Upper lobe of right lung (tissue), 1 donor: ENCODE results near the gene UBR3. TPM values are rescaled to one million over a fixed set of nuclear protein-coding genes. Genes with fewer than 3 reads are reported as not detected.

Experiments
- ATAC-seq: fragments of 200-7000 bp; cut with Tn5 transposase; one replicate; pipeline ENCODE4 v1.9.1; 2020; ENCODE audit warnings: mild to moderate bottlenecking, moderate library complexity
- DNase-seq: peaks from one replicate; pipeline ENCODE4 v3.0.0-alpha.2; 2020
- H3K27ac ChIP-seq: fragments of 200-600 bp; one replicate; pipeline ENCODE4 v1.8.0; 2022
- H3K27me3 ChIP-seq: fragments of 200-600 bp; one replicate; pipeline ENCODE4 v1.8.0; 2022; ENCODE audit warnings: mild to moderate bottlenecking
- H3K36me3 ChIP-seq: fragments of 200-600 bp; one replicate; pipeline ENCODE4 v1.8.0; 2022
- H3K4me1 ChIP-seq: fragments of 200-600 bp; one replicate; pipeline ENCODE4 v1.8.0; 2022
- H3K4me3 ChIP-seq: fragments of 200-600 bp; one replicate; pipeline ENCODE4 v1.8.0; 2022; ENCODE audit warnings: mild to moderate bottlenecking
- H3K9me3 ChIP-seq: fragments of 200-600 bp; one replicate; pipeline ENCODE4 v1.8.0; 2022
- intact Hi-C: fragments of 100-400 bp; cut with DNase I; formaldehyde crosslinking; loops from one replicate; pipeline ENCODE4 v1.11.0; 2022
- total RNA-seq: library from RNA; stranded (reverse); fragmentation: NEBNext Ultra II Directional; extraction: Animal tissue kit (Norgen Biotek cat#: 25700); gene quantifications from one replicate; pipeline ENCODE4 v1.2.1, GENCODE V29; 2021
- TF ChIP-seq, protein P1 (sequence below): fragments of 200-600 bp; IDR thresholded peaks from one replicate; pipeline ENCODE4 v1.8.0; 2022; ENCODE audit warnings: antibody characterized with exemption
- donor health status: DM: no; HTN: yes; CAD: no; lungs with severe emphysema.

The UBR3 gene
- total RNA-seq, 1 donor from 2014 or later, result 42.8 TPM

DNA sequence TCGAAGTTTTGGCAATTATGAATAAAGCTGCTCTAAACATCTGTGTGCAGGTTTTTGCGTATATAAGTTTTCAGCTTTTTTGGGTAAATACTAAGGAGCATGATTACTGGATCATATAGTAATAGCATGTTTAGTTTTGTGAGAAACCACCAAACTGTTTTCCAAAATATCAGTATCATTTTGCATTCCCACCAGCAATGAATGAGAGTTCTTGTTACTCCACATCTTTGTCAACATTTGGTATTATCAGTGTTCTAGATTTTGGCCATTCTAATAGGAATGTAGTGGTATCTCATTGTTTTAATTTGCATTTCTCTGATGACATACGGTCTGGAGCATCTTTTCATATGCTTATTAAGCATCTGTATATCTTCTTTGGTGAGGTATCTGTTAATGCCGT lies 207.3 kb downstream of the UBR3 start:
- H3K9me3 ChIP-seq, result no peaks in the 10 kb centered on the region
- H3K4me3 ChIP-seq, result no peak overlapping the region
- H3K4me1 ChIP-seq, result no peaks in the 10 kb centered on the region
- peaks cover 5% of the 10 kb centered on the region for H3K36me3 ChIP-seq
- intact Hi-C loops, result no loop called here
- TF ChIP-seq, protein P1, sequence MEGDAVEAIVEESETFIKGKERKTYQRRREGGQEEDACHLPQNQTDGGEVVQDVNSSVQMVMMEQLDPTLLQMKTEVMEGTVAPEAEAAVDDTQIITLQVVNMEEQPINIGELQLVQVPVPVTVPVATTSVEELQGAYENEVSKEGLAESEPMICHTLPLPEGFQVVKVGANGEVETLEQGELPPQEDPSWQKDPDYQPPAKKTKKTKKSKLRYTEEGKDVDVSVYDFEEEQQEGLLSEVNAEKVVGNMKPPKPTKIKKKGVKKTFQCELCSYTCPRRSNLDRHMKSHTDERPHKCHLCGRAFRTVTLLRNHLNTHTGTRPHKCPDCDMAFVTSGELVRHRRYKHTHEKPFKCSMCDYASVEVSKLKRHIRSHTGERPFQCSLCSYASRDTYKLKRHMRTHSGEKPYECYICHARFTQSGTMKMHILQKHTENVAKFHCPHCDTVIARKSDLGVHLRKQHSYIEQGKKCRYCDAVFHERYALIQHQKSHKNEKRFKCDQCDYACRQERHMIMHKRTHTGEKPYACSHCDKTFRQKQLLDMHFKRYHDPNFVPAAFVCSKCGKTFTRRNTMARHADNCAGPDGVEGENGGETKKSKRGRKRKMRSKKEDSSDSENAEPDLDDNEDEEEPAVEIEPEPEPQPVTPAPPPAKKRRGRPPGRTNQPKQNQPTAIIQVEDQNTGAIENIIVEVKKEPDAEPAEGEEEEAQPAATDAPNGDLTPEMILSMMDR, result no peak
- ATAC-seq, result no peak
- H3K27ac ChIP-seq, result no peak overlapping the region
- DNase-seq, result no peak
- no peaks in the 10 kb centered on the region for H3K27me3 ChIP-seq

- ATAC-seq, result no peak
- no peaks in the 10 kb centered on the region for H3K4me1 ChIP-seq
- peaks cover 20% of the 10 kb centered on the region for H3K36me3 ChIP-seq
- intact Hi-C loops, result no loop called here
- H3K27ac ChIP-seq, result no peak overlapping the region
- TF ChIP-seq, protein P1, result no peak
- H3K27me3 ChIP-seq, result no peaks in the 10 kb centered on the region
- no peaks in the 10 kb centered on the region for H3K9me3 ChIP-seq
- no peak overlapping the region for H3K4me3 ChIP-seq
- no peak for DNase-seq
Measured at GRCh38 chr2:170038734-170039133, 211.5 kb downstream of the UBR3 start.

- ATAC-seq (no peak), DNase-seq (no peak)
- no peaks in the 10 kb centered on the region for H3K27me3 ChIP-seq
- TF ChIP-seq, protein P1, result no peak
- peaks cover 20% of the 10 kb centered on the region for H3K36me3 ChIP-seq
- no peak overlapping the region for H3K4me3 ChIP-seq
- no peaks in the 10 kb centered on the region for H3K9me3 ChIP-seq
- H3K4me1 ChIP-seq, result no peaks in the 10 kb centered on the region
- intact Hi-C loops, result no loop called here
- no peak overlapping the region for H3K27ac ChIP-seq
Measured at GRCh38 chr2:170039401-170040172, 212.3 kb downstream of the UBR3 start.

GRCh38 chr2:170044751-170045478 lies 217.7 kb downstream of the UBR3 start:
- H3K27ac ChIP-seq, result no peak overlapping the region
- intact Hi-C loops, result no loop called here
- TF ChIP-seq, protein P1, result no peak
- no peaks in the 10 kb centered on the region for H3K9me3 ChIP-seq
- H3K27me3 ChIP-seq, result no peaks in the 10 kb centered on the region
- DNase-seq (no peak), ATAC-seq (no peak)
- no peaks in the 10 kb centered on the region for H3K4me1 ChIP-seq
- peaks cover 24% of the 10 kb centered on the region for H3K36me3 ChIP-seq
- H3K4me3 ChIP-seq, result no peak overlapping the region

DNA sequence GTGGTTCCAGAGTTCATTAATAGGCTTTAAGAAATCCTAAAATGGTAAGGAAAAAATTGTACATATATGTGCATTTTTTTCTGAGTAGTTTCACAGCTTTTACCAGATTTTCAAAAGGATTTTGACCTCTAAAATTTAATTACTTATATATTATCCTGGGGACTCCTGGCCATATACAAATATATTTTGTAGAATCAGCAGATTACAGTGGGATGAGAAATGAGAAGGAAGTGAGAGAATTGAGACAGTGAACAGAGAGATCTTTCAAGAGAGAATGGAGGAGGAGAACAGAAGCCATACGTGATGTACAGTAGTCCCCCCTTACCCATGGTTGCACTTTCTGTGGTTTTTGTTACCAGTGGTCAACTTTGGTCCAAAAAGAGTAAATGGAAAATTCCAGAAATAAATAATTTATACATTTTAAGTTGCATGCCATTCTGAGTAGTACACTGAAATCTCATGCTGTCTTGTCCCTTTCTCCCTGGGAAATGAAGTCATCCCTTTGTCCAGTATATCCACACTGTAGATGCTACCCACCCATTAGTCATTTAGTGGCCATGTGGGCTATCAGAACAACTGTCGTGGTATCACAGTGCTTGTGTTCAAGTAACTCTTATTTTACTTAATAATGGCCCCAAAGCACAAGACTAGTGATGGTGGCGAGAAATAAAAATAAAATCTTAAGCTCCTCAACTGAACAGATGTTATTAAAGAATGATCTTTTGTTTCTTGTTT lies 220.2 kb downstream of the UBR3 start:
- Histone ChIP-seq H3K4me3 (no peak overlapping the region), H3K36me3 (peaks cover 4% of the 10 kb centered on the region), H3K4me1 (no peaks in the 10 kb centered on the region), H3K9me3 (no peaks in the 10 kb centered on the region), H3K27ac (no peak overlapping the region), H3K27me3 (no peaks in the 10 kb centered on the region)
- TF ChIP-seq, protein P1, result no peak
- DNase-seq (no peak), ATAC-seq (no peak)
- intact Hi-C loops, result no loop called here
